ENCODE measurements around the gene TEAD3. TPM values are rescaled to one million over a fixed set of nuclear protein-coding genes. Genes with fewer than 3 reads are reported as not detected.
"Not testable (repeated sequence)": the region's sequence is repeated elsewhere in the genome, so short reads cannot be mapped to it uniquely, and the experiment has no call there.

TEAD3 gene
- total and polyA plus RNA-seq, 7 donors: 12.1 to 44.3 (median 23.0) TPM

- DNase-seq (no peak), ATAC-seq (no peak)
- Histone ChIP-seq H3K27me3 (ENCODE audit: insufficient read depth in 3 of 3, low read length in 2 of 3) (no peaks in the 10 kb centered on the region), H3K9me3 (no peaks in the 10 kb centered on the region), H3K27ac (no peak overlapping the region), H3K36me3 (ENCODE audit: insufficient read depth in 1 of 2, low read depth in 1 of 2) (no peaks in the 10 kb centered on the region), H3K4me1 (no peaks in the 10 kb centered on the region), H3K4me3 (no peak overlapping the region)
- intact Hi-C loops (cut with DNase I): no loop called here
- WGBS, 3 donors: 82% methylated on average over 9 of the region's 9 CpGs
- TF ChIP-seq CTCF (IDR thresholded peaks at IDR 0.05): no peak
Measured at GRCh38 chr6:35519313-35520015, 22.6 kb upstream of the TEAD3 start.

GRCh38 chr6:35518566-35519312 is 21.9 kb upstream of the TEAD3 start:
- intact Hi-C loops (cut with DNase I): no loop called here
- Histone ChIP-seq H3K4me1 (no peaks in the 10 kb centered on the region), H3K9me3 (no peaks in the 10 kb centered on the region), H3K36me3 (ENCODE audit: insufficient read depth in 1 of 2, low read depth in 1 of 2) (no peaks in the 10 kb centered on the region), H3K27ac (no peak overlapping the region), H3K27me3 (ENCODE audit: insufficient read depth in 3 of 3, low read length in 2 of 3) (no peaks in the 10 kb centered on the region), H3K4me3 (no peak overlapping the region)
- DNase-seq (no peak), ATAC-seq (no peak)
- TF ChIP-seq CTCF (IDR thresholded peaks at IDR 0.05): no peak
- WGBS, 3 donors: 94% methylated on average over 6 of the region's 6 CpGs

- DNase-seq; ATAC-seq; H3K27me3 ChIP-seq (ENCODE audit: insufficient read depth in 3 of 3, low read length in 2 of 3); H3K27ac ChIP-seq; H3K4me1 ChIP-seq; H3K36me3 ChIP-seq (ENCODE audit: insufficient read depth in 1 of 2, low read depth in 1 of 2); intact Hi-C loops (cut with DNase I); H3K9me3 ChIP-seq; H3K4me3 ChIP-seq: not testable (repeated sequence)
- 77 to 86% (median 81%) methylated on average over 7 of the region's 7 CpGs for WGBS, 3 donors
Measured at GRCh38 chr6:35517978-35518377, 21.1 kb upstream of the TEAD3 start.

GRCh38 chr6:35516712-35517111 is 19.8 kb upstream of the TEAD3 start:
- Histone ChIP-seq H3K4me1 (no peaks in the 10 kb centered on the region), H3K9me3 (no peaks in the 10 kb centered on the region), H3K27me3 (ENCODE audit: insufficient read depth in 3 of 3, low read length in 2 of 3) (peaks cover 0 to 2% (median 0%) of the 10 kb centered on the region in 3 donors), H3K4me3 (no peak overlapping the region), H3K27ac (no peak overlapping the region), H3K36me3 (ENCODE audit: insufficient read depth in 1 of 2, low read depth in 1 of 2) (no peaks in the 10 kb centered on the region)
- intact Hi-C loops (cut with DNase I): no loop called here
- no peak for ATAC-seq
- WGBS, 3 donors: 60 to 74% (median 63%) methylated on average over 6 of the region's 6 CpGs
- no peak for TF ChIP-seq CTCF (IDR thresholded peaks at IDR 0.05)
- DNase-seq: peak in 1 of 2 donors; percentile 26

GRCh38 chr6:35515939-35516338 is 19.1 kb upstream of the TEAD3 start:
- H3K4me1 ChIP-seq; H3K4me3 ChIP-seq; H3K9me3 ChIP-seq; DNase-seq; intact Hi-C loops (cut with DNase I); H3K27ac ChIP-seq; H3K36me3 ChIP-seq (ENCODE audit: insufficient read depth in 1 of 2, low read depth in 1 of 2); H3K27me3 ChIP-seq (ENCODE audit: insufficient read depth in 3 of 3, low read length in 2 of 3); ATAC-seq: not testable (repeated sequence)
- WGBS, 3 donors: 76 to 83% (median 77%) methylated on average over 6 of the region's 6 CpGs

Data from psoas muscle (tissue), 8 donors.